ENCODE measurements around the gene PFN3. TPM values are rescaled to one million over a fixed set of nuclear protein-coding genes. Genes with fewer than 3 reads are reported as not detected.

Gene PFN3
- total RNA-seq, 4 donors from 2014 or later: not detected

DNA sequence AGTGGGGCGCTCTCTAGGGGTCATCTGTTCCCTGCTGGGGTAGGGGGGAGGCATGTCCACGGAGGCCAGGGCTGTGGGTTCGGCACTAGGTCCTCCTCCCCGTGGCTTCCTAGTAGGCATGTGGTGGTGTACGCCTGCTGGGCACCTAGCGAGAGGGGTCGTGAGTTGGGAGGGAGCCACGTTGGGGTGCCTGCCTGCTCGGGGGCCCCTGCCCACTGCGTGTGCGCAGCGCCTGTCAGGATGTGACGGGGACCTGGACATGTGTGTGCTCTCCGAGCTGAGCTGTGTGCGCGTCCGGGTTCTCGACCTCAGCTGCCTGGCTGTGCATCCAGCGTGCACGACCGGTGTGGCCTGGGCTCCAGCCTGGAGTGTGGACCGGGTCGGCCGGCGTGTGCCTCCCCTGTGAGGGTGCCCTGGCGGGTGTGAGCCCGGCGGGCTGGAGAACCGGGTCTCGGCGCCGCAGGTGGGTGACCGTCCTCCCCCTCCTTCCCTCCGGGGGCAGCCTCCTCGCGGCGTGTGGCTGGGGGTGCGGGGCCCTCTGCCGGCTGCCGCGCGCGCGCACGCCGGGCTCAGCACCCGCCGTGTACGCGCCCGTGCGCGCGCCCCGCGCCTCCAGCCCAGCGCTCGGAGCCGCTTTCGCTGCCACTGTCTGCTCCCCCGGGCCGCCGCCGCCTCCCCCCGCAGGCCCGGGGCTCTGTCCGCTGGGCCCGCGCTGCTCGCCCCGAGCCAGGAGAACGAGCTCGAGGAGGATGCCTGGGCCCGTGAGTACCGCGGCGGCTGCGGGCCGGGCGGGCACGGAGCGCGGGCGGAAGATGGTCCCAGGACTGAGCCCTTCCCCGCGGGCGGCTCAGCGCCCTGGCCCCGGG, 46.0 kb upstream of the PFN3 start, which contains the start of gene PRR7:
TSS of gene PRR7 (plus strand) at position 615 of the 866 bp plus-strand sequence. CDS start 8,254 bp downstream, outside the sequence.
- intact Hi-C loops (cut with DNase I; ENCODE audit: low total_unique reads): no loop called here
- H3K4me3 ChIP-seq (ENCODE audit: low read depth, poor library complexity, severe bottlenecking): peak within 1 kb of the TSS; percentile 31
- 0 to 1% methylated on average over 33 to 66 of the region's 89 CpGs for WGBS, 2 donors
- DNase-seq (ENCODE audit: low spot score in 2 of 2): no peak
- TF ChIP-seq POLR2A (IDR thresholded peaks at IDR 0.05) (no peak), CTCF (IDR thresholded peaks at IDR 0.05) (no peak)

DNA sequence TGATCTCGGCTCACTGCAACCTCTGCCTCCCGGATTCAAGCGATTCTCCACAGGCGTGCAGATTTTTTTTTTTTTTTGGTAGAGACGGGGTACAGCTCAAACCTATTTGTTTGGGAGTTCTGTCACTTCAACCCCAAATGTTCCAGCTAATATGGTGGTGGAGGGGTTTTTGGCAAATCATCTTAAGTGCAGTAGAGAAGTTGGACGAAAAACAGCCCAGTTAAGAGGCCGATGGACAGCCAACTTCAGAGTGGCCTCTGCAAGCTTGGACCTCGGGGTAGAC, 45.4 kb upstream of the PFN3 start:
- WGBS, 2 donors: 3 to 7% methylated on average over 8 of the region's 8 CpGs
- intact Hi-C loops (cut with DNase I; ENCODE audit: low total_unique reads): no loop called here
- no peak overlapping the region for H3K4me3 ChIP-seq (ENCODE audit: low read depth, poor library complexity, severe bottlenecking)
- TF ChIP-seq POLR2A (IDR thresholded peaks at IDR 0.05): no peak
- TF ChIP-seq CTCF (IDR thresholded peaks at IDR 0.05): no peak
- no peak for DNase-seq (ENCODE audit: low spot score in 2 of 2)

DNA sequence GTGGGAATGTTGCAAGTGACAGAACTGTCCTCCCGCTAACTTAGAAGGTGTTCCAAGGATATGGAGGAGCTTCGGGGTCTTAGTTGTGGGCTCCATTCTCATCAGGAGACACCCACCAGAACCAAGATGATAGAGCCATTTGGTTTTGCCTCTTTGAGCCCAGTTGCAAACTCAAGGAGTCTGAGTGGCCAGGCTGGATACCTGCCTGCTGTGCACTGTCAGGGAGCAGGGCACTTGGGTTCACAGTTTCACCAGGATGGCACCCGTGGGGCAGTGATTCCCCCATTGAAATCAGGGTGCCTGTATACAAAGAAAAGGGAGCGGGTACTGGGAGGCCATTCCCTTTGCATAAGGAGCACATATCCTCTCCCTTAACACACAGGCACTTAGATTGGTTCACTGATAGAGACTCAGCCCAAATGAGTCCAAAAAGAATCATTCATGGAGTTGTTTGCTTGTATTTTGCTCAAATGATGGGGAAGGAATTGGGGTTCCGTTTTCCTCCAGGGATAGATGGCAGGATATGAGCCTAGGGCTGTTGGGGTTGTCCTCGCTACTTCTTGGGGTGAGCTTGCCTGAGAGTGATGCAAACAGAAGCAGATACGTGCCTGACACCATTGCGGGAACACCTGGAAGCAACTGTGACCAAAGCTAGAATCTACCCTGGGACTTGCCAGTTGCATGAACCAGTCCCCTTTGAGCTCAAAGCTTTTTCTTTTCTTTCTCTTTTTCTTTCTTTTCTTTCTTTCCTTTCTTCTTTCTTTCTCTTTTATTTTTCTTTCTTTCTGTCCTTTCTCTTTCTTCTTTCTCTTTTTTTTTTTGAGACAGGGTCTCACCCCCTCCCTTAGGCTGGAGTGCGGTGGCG, 44.8 kb upstream of the PFN3 start:
- no peak for DNase-seq (ENCODE audit: low spot score in 2 of 2)
- WGBS, 2 donors: 36 to 42% methylated on average over 10 of the region's 10 CpGs
- no peak overlapping the region for H3K4me3 ChIP-seq (ENCODE audit: low read depth, poor library complexity, severe bottlenecking)
- TF ChIP-seq POLR2A (IDR thresholded peaks at IDR 0.05) (no peak), CTCF (IDR thresholded peaks at IDR 0.05) (no peak)
- intact Hi-C loops (cut with DNase I; ENCODE audit: low total_unique reads): no loop called here

GRCh38 chr5:177444106-177445051, 43.9 kb upstream of the PFN3 start:
- no peak overlapping the region for H3K4me3 ChIP-seq (ENCODE audit: low read depth, poor library complexity, severe bottlenecking)
- WGBS, 2 donors: 39 to 45% methylated on average over 7 of the region's 7 CpGs
- intact Hi-C loops (cut with DNase I; ENCODE audit: low total_unique reads): no loop called here
- TF ChIP-seq POLR2A (IDR thresholded peaks at IDR 0.05): no peak
- no peak for TF ChIP-seq CTCF (IDR thresholded peaks at IDR 0.05)
- DNase-seq (ENCODE audit: low spot score in 2 of 2): no peak

Measured in lower leg skin (tissue), 4 donors.